HepG2 (cell line): ENCODE results near the gene NPDC1. TPM values are rescaled to one million over a fixed set of nuclear protein-coding genes. Genes with fewer than 3 reads are reported as not detected.
A peak's percentile ranks its signal among the peaks of the same experiment; 100 is the strongest.

Experiments used
- ATAC-seq: fragments of 200-7000 bp; cut with Tn5 transposase; 3 replicates; pipeline ENCODE4 v1.9.1; 2020; ENCODE audit warnings: mild to moderate bottlenecking, moderate library complexity
- BruUV-seq: library from RNA; stranded (reverse); fragments of 400-500 nt; replicated peaks from 2 replicates; lab custom pipeline; 2021; lab: Mats Ljungman, UMichigan
- CTCF ChIA-PET: fragments of 300-600 bp; formaldehyde crosslinking; extraction: SDS; loops from one replicate; lab custom pipeline; 2021; ENCODE audit warnings: low total read pairs, inconsistent platforms, low intra/inter-chr PET ratio; lab: Yijun Ruan, JAX
- POLR2A ChIA-PET: fragments of 350-600 bp; sonication (Branson Sonifier 250); formaldehyde crosslinking; loops from one replicate; lab custom pipeline; 2020; ENCODE audit warnings: antibody characterized with exemption, inconsistent platforms; lab: Yijun Ruan, JAX
- DNase-seq: peaks from one replicate; pipeline ENCODE4 v3.0.0-alpha.2; 2015; ENCODE audit warnings: low spot score
- FAIRE-seq: peaks from 3 replicates; lab custom pipeline; 2011; peaks lifted over from hg19 to GRCh38; lab: Jason Lieb, UNC
- H2AFZ ChIP-seq: one replicate; pipeline ENCODE4 v1.6.1; 2011; ENCODE audit warnings: low read length, inconsistent platforms
- H3K27ac ChIP-seq: fragments of 300-600 bp; 3 replicates; pipeline ENCODE4 v1.8.0; 2011; ENCODE audit warnings: mixed run types, mild to moderate bottlenecking, mixed read lengths, low read length, inconsistent platforms; ENCODE audit not compliant: insufficient read depth; ENCODE audit errors: extremely low read length
- H3K27me3 ChIP-seq, 2 experiments: fragments of 200-600 bp in 1 of 2; 2 replicates in 1 of 2; 3 replicates in 1 of 2; pipeline versions ENCODE4 v1.6.0 to v1.8.0; 2011; ENCODE audit warnings: low read length in 2 of 2, mild to moderate bottlenecking in 2 of 2, moderate library complexity in 2 of 2, inconsistent platforms in 1 of 2; ENCODE audit not compliant: insufficient read depth in 2 of 2, control insufficient read depth in 1 of 2
- H3K36me3 ChIP-seq, 2 experiments: fragments of 200-600 bp in 1 of 2; replicated peaks in 1 of 2; 2 replicates in 1 of 2; 3 replicates in 1 of 2; pipeline versions ENCODE4 v1.5.1 to v1.8.0; 2011; ENCODE audit warnings: low read length in 2 of 2, inconsistent platforms in 1 of 2; ENCODE audit not compliant: insufficient read depth in 2 of 2, control insufficient read depth in 1 of 2
- H3K4me1 ChIP-seq: 2 replicates; pipeline ENCODE4 v1.5.1; 2012; ENCODE audit warnings: low read length, inconsistent platforms; ENCODE audit not compliant: insufficient read depth
- H3K4me2 ChIP-seq: 2 replicates; pipeline ENCODE4 v1.6.0; 2011; ENCODE audit warnings: low read depth, low read length, inconsistent platforms
- H3K4me3 ChIP-seq, 3 experiments: fragments of 200-600 bp in 1 of 3; sonication (generic), shearing (Covaris generic) in 1 of 3; replicated peaks in 1 of 3; 2 replicates each; pipeline ENCODE4 v1.5.1; 2011 to 2016; ENCODE audit warnings: low read length in 3 of 3, inconsistent platforms in 2 of 3, low read depth in 2 of 3, mild to moderate bottlenecking in 2 of 3, control low read depth in 1 of 3, mixed read lengths in 1 of 3; ENCODE audit not compliant: insufficient read depth in 1 of 3
- H3K79me2 ChIP-seq: one replicate; pipeline ENCODE4 v1.6.1; 2011; ENCODE audit warnings: low read length, inconsistent platforms; ENCODE audit not compliant: insufficient read depth
- H3K9ac ChIP-seq: 2 replicates; pipeline ENCODE4 v1.6.0; 2011; ENCODE audit warnings: mild to moderate bottlenecking, low read depth, low read length, inconsistent platforms; ENCODE audit not compliant: insufficient read depth
- H3K9me3 ChIP-seq: 2 replicates; pipeline ENCODE4 v1.5.1; 2012; ENCODE audit warnings: mild to moderate bottlenecking, low read length
- H4K20me1 ChIP-seq: 2 replicates; pipeline ENCODE4 v1.6.0; 2011; ENCODE audit warnings: inconsistent platforms, mild to moderate bottlenecking, low read length, moderate library complexity; ENCODE audit not compliant: insufficient read depth
- AKAP8 ChIP-seq: sonication (generic); formaldehyde crosslinking; IDR thresholded peaks from 2 replicates; pipeline ENCODE4 v1.5.1; 2020; ENCODE audit warnings: mild to moderate bottlenecking, missing genetic modification reagents
- ATF1 ChIP-seq: IDR thresholded peaks from 2 replicates; pipeline ENCODE4 v1.6.1; 2016; ENCODE audit warnings: mild to moderate bottlenecking, control low read depth
- ATF7 ChIP-seq, 2 experiments: fragments of 450-650 bp in 1 of 2; sonication (generic) in 1 of 2; formaldehyde crosslinking in 1 of 2; IDR thresholded peaks; 2 replicates each; pipeline versions ENCODE4 v1.4.0 to v1.6.1; 2016 to 2020; ENCODE audit warnings: antibody characterized with exemption in 1 of 2, mild to moderate bottlenecking in 1 of 2, missing genetic modification reagents in 1 of 2
- BCL3 ChIP-seq: sonication (generic); formaldehyde crosslinking; IDR thresholded peaks from 2 replicates; pipeline ENCODE4 v1.5.1; 2020; ENCODE audit warnings: mild to moderate bottlenecking, missing genetic modification reagents, moderate library complexity
- CBX2 ChIP-seq, 2 experiments: fragments of 200-600 bp in 1 of 2; sonication (generic); formaldehyde crosslinking in 1 of 2; IDR thresholded peaks; 2 replicates each; pipeline versions ENCODE4 v1.7.0 to v1.8.1; 2018 to 2022; ENCODE audit warnings: low read depth in 2 of 2, low read length in 1 of 2, mild to moderate bottlenecking in 1 of 2, missing genetic modification reagents in 1 of 2
- GABPB1 ChIP-seq: IDR thresholded peaks from 2 replicates; pipeline ENCODE4 v1.6.1; 2016; ENCODE audit warnings: mild to moderate bottlenecking, missing genetic modification reagents, moderate library complexity, missing compliant biosample characterization
- KAT8 ChIP-seq: IDR thresholded peaks from 2 replicates; pipeline ENCODE4 v1.6.1; 2016; ENCODE audit warnings: missing genetic modification reagents, missing compliant biosample characterization
- KDM5A ChIP-seq: fragments of 200-600 bp; sonication (generic); IDR thresholded peaks from 2 replicates; pipeline ENCODE4 v1.7.0; 2018; ENCODE audit warnings: antibody characterized with exemption, mild to moderate bottlenecking, low read length, borderline replicate concordance
- MAX ChIP-seq: IDR thresholded peaks from 2 replicates; pipeline ENCODE4 v1.6.1; 2012; ENCODE audit warnings: inconsistent platforms
- MBD4 ChIP-seq: IDR thresholded peaks from 2 replicates; pipeline ENCODE4 v1.6.1; 2012; ENCODE audit warnings: low read length, inconsistent platforms, borderline replicate concordance
- NCOA2 ChIP-seq: sonication (generic); formaldehyde crosslinking; IDR thresholded peaks from 2 replicates; pipeline ENCODE4 v1.8.0; 2022; ENCODE audit warnings: inconsistent platforms
- NFAT5 ChIP-seq: sonication (generic); formaldehyde crosslinking; IDR thresholded peaks from 2 replicates; pipeline ENCODE4 v1.4.0; 2020; ENCODE audit warnings: missing genetic modification reagents
- PAWR ChIP-seq: sonication (generic); formaldehyde crosslinking; IDR thresholded peaks from 2 replicates; pipeline ENCODE4 v1.4.0; 2020; ENCODE audit warnings: missing genetic modification reagents, mild to moderate bottlenecking, borderline replicate concordance
- SIX4 ChIP-seq: sonication (generic); formaldehyde crosslinking; IDR thresholded peaks from 2 replicates; pipeline ENCODE4 v1.4.0; 2020; ENCODE audit warnings: missing genetic modification reagents
- ZNF672 ChIP-seq: sonication (generic); formaldehyde crosslinking; IDR thresholded peaks from 2 replicates; pipeline ENCODE4 v1.8.1; 2022; ENCODE audit warnings: missing genetic modification reagents
- ZNF749 ChIP-seq: sonication (generic); formaldehyde crosslinking; IDR thresholded peaks from 2 replicates; pipeline ENCODE4 v1.8.0; 2022; ENCODE audit warnings: mild to moderate bottlenecking, missing genetic modification reagents, moderate library complexity, borderline replicate concordance
- WGBS: methylation state at CpG from one replicate; pipeline ENCODE4 v1.1.6; 2017; ENCODE audit warnings: low lambda C conversion rate; 5-methylcytosine and 5-hydroxymethylcytosine counted together
- in situ Hi-C: cut with HindIII; loops from 2 replicates; pipeline ENCODE4 v1.10.0; 2017; ENCODE audit warnings: low pct_unique_long_range_greater_than_20kb; ENCODE audit not compliant: extremely low pct_ligation_motif_present
- intact Hi-C: fragments of 100-400 bp; cut with micrococcal nuclease; formaldehyde crosslinking; loops from one replicate; pipeline ENCODE4 v1.10.0; 2022; ENCODE audit not compliant: unreplicated experiment
- polyA plus RNA-seq, 8 experiments: library from polyadenylated mRNA; depleted of rRNA in 3 of 8; stranded (reverse) in 7 of 8; unstranded in 1 of 8; fragments of >200 nt; fragmentation: Illumina TruSeq in 4 of 8; extraction: Trizol in 4 of 8; gene quantifications; 2 replicates each; pipeline versions ENCODE4 v1.2.1 to v1.2.3, GENCODE V29; 2011 to 2016; ENCODE audit warnings: low read depth in 4 of 8, missing spikeins in 1 of 8, mixed read lengths in 1 of 8; ENCODE audit not compliant: insufficient read depth in 1 of 8
- total RNA-seq, 5 experiments: library from RNA; depleted of rRNA; stranded (reverse); fragments of >200 nt; fragmentation: Illumina TruSeq; extraction: Trizol; gene quantifications; 2 replicates each; pipeline ENCODE4 v1.2.3, GENCODE V29; 2016; ENCODE audit warnings: low read depth in 1 of 5

Gene NPDC1
- total and polyA plus RNA-seq, 2 of the 13 experiments (the other 11 are each of a cell fraction or from before 2014, with no cell fraction given) = 0.84 to 5.4 TPM

- intact Hi-C loops (no loop called here), in situ Hi-C loops (no loop called here)
- Histone ChIP-seq H2AFZ (no peak overlapping the region), H3K79me2 (peaks cover 9% of the 10 kb centered on the region), H3K4me1 (peaks cover 57% of the 10 kb centered on the region), H3K9me3 (no peaks in the 10 kb centered on the region), H3K9ac (peak overlapping the region; percentile 82), H3K4me2 (peak overlapping the region; percentile 84), H3K4me3 (peak overlapping the region; percentile 64 to 84 (median 70)), H4K20me1 (no peaks in the 10 kb centered on the region), H3K27me3 (no peaks in the 10 kb centered on the region; a peak in 2 of 5 replicates), H3K27ac (peak overlapping the region; percentile 96), H3K36me3 (no peaks in the 10 kb centered on the region)
- BruUV-seq = TSS peak; percentile 90
- DNase-seq (peak; percentile 46), FAIRE-seq (no peak), ATAC-seq (peak; percentile 68)
- CTCF ChIA-PET = interaction anchor here (1.5 kb wide), 1 partner anchor 26 kb away, joined by 4 read pairs; no protein-coding TSS in a partner anchor
- 6% methylated on average over 7 of the region's 17 CpGs for WGBS
- POLR2A ChIA-PET = interaction anchor here (0.7 to 4.4 kb wide), 18 partner anchors 8 to 255 kb away, joined by 3 to 55 read pairs (median 6); partner anchors contain the start of genes MAN1B1, PAXX, SAPCD2 and SSNA1
- TF ChIP-seq ATF1 (no peak), KAT8 (no peak), ZNF749 (CRISPR knock-in tag) (no peak), CBX2 (IDR thresholded peaks at IDR 0.05; ENCODE audit: low read depth, low read length) (no peak), CBX2 (CRISPR knock-in tag; IDR thresholded peaks at IDR 0.05; ENCODE audit: low read depth) (no peak), AKAP8 (no peak), MBD4 (no peak), MAX (peak; percentile 80), GABPB1 (CRISPR knock-in tag) (no peak; the same call in 1 of the 2 replicates), PAWR (no peak), NFAT5 (CRISPR knock-in tag) (0 out of 2 replicates have a peak, but pooled peaks have one; percentile 21), ZNF672 (CRISPR knock-in tag) (no peak), KDM5A (no peak), NCOA2 (CRISPR knock-in tag) (0 out of 2 replicates have a peak, but pooled peaks have one; percentile 21), ATF7 (IDR thresholded peaks at IDR 0.05) (no peak), ATF7 (CRISPR knock-in tag; IDR thresholded peaks at IDR 0.05) (no peak), SIX4 (CRISPR knock-in tag) (no peak), BCL3 (CRISPR knock-in tag) (no peak)
These were observed 9.0 kb upstream of the NPDC1 start for GRCh38 chr9:137054932-137055384.
